Measurements from ENCODE around the gene CNTN5.

Gene CNTN5

DNA sequence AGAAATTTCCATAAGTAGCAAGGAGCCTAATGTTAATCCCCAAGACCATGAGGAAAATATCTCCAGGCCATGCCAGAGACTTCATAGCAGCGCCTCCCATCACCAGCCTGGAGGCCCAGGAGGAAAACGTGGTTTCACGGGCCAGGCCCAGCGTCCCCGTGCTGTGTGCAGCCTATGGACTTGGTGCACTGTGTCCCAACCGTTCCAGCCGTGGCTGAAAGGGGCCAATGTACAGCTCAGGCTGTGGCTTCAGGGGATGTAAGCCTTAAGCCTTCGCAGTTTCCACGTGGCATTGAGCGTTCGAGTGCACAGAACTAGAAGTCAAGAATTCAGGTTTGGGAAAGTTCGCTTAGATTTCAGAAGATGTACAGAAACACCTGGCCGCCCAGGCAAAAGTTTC, 510.7 kb downstream of the CNTN5 start:
- H3K27ac ChIP-seq (ENCODE audit: low read length) = no peak overlapping the region
- H3K4me1 ChIP-seq (ENCODE audit: control insufficient read depth, low read depth, low read length) = no peaks in the 10 kb centered on the region
- no peak overlapping the region for H3K9ac ChIP-seq (ENCODE audit: low read length)
- no peaks in the 10 kb centered on the region for H3K9me3 ChIP-seq (ENCODE audit: control insufficient read depth, low read depth, low read length)
- no peaks in the 10 kb centered on the region for H3K36me3 ChIP-seq (ENCODE audit: control insufficient read depth, low read depth, low read length)
- no peak overlapping the region for H3K4me3 ChIP-seq (ENCODE audit: low read length)
- H3K27me3 ChIP-seq (ENCODE audit: control insufficient read depth, insufficient read depth, low read length) = no peaks in the 10 kb centered on the region

DNA sequence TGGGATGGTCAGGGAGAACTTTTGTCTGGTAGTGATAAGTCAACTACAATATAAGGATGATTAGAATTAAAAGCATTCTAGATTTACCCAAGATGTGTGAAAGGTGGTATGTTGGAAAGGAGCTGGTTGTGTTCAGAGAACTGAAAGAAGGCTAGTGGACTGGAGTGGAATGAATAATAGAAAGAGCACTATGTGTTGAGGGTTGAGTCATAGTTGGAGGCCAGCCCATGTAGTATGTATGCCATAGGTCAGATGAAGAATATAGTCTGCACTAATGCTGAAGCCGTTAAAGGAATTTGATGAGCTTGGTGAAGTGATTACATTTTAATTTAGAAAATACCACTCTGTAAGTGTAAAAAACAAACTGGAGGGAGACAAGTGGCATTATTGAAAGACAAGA, 514.1 kb downstream of the CNTN5 start:
- no peak overlapping the region for H3K4me3 ChIP-seq (ENCODE audit: low read length)
- H3K4me1 ChIP-seq (ENCODE audit: control insufficient read depth, low read depth, low read length) = no peaks in the 10 kb centered on the region
- H3K36me3 ChIP-seq (ENCODE audit: control insufficient read depth, low read depth, low read length) = no peaks in the 10 kb centered on the region
- H3K27me3 ChIP-seq (ENCODE audit: control insufficient read depth, insufficient read depth, low read length) = no peaks in the 10 kb centered on the region
- no peak overlapping the region for H3K9ac ChIP-seq (ENCODE audit: low read length)
- H3K9me3 ChIP-seq (ENCODE audit: control insufficient read depth, low read depth, low read length) = no peaks in the 10 kb centered on the region
- no peak overlapping the region for H3K27ac ChIP-seq (ENCODE audit: low read length)

- Histone ChIP-seq H3K27ac (ENCODE audit: low read length) (no peak overlapping the region), H3K36me3 (ENCODE audit: control insufficient read depth, low read depth, low read length) (no peaks in the 10 kb centered on the region), H3K4me1 (ENCODE audit: control insufficient read depth, low read depth, low read length) (no peaks in the 10 kb centered on the region), H3K9ac (ENCODE audit: low read length) (no peak overlapping the region), H3K4me3 (ENCODE audit: low read length) (no peak overlapping the region), H3K9me3 (ENCODE audit: control insufficient read depth, low read depth, low read length) (no peaks in the 10 kb centered on the region), H3K27me3 (ENCODE audit: control insufficient read depth, insufficient read depth, low read length) (no peaks in the 10 kb centered on the region)
Measured at GRCh38 chr11:99535406-99535805, 514.7 kb downstream of the CNTN5 start.

GRCh38 chr11:99535819-99536218, 515.1 kb downstream of the CNTN5 start:
- Histone ChIP-seq H3K27ac (ENCODE audit: low read length) (no peak overlapping the region), H3K36me3 (ENCODE audit: control insufficient read depth, low read depth, low read length) (no peaks in the 10 kb centered on the region), H3K9ac (ENCODE audit: low read length) (no peak overlapping the region), H3K27me3 (ENCODE audit: control insufficient read depth, insufficient read depth, low read length) (no peaks in the 10 kb centered on the region), H3K4me1 (ENCODE audit: control insufficient read depth, low read depth, low read length) (no peaks in the 10 kb centered on the region), H3K9me3 (ENCODE audit: control insufficient read depth, low read depth, low read length) (no peaks in the 10 kb centered on the region), H3K4me3 (ENCODE audit: low read length) (no peak overlapping the region)

GRCh38 chr11:99537681-99538080, 516.9 kb downstream of the CNTN5 start:
- Histone ChIP-seq H3K27me3 (ENCODE audit: control insufficient read depth, insufficient read depth, low read length) (no peaks in the 10 kb centered on the region), H3K4me3 (ENCODE audit: low read length) (no peak overlapping the region), H3K27ac (ENCODE audit: low read length) (no peak overlapping the region), H3K4me1 (ENCODE audit: control insufficient read depth, low read depth, low read length) (no peaks in the 10 kb centered on the region), H3K36me3 (ENCODE audit: control insufficient read depth, low read depth, low read length) (no peaks in the 10 kb centered on the region), H3K9me3 (ENCODE audit: control insufficient read depth, low read depth, low read length) (no peaks in the 10 kb centered on the region), H3K9ac (ENCODE audit: low read length) (no peak overlapping the region)

- H3K36me3 ChIP-seq (ENCODE audit: control insufficient read depth, low read depth, low read length) = no peaks in the 10 kb centered on the region
- no peak overlapping the region for H3K9ac ChIP-seq (ENCODE audit: low read length)
- no peaks in the 10 kb centered on the region for H3K27me3 ChIP-seq (ENCODE audit: control insufficient read depth, insufficient read depth, low read length)
- no peak overlapping the region for H3K27ac ChIP-seq (ENCODE audit: low read length)
- no peaks in the 10 kb centered on the region for H3K9me3 ChIP-seq (ENCODE audit: control insufficient read depth, low read depth, low read length)
- H3K4me3 ChIP-seq (ENCODE audit: low read length) = no peak overlapping the region
- no peaks in the 10 kb centered on the region for H3K4me1 ChIP-seq (ENCODE audit: control insufficient read depth, low read depth, low read length)
Measured at GRCh38 chr11:99545616-99546015, 524.9 kb downstream of the CNTN5 start.

DNA sequence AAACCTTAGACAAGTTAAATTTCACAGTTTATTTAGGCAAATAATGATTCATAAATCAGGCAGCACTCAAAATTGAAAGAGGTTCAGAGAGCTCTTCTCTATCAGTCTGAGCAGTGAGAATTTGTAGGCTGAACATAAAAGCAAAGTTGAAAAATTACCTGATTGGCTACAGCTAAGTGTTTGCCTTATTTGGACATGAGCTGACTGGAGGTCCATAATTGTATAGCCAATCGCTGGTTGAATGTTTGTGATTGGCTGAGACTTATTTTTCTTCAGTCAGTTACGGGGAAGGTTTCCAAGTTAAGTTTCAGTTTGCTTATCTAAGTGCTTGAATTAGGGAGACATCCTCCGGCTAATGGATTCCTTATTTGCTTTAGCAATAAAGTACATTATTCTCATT, 527.5 kb downstream of the CNTN5 start:
- Histone ChIP-seq H3K27ac (ENCODE audit: low read length) (no peak overlapping the region), H3K4me3 (ENCODE audit: low read length) (no peak overlapping the region), H3K9me3 (ENCODE audit: control insufficient read depth, low read depth, low read length) (no peaks in the 10 kb centered on the region)

GRCh38 chr11:99554232-99554903, 533.6 kb downstream of the CNTN5 start:
- Histone ChIP-seq H3K9me3 (ENCODE audit: control insufficient read depth, low read depth, low read length) (no peaks in the 10 kb centered on the region), H3K4me1 (ENCODE audit: control insufficient read depth, low read depth, low read length) (no peaks in the 10 kb centered on the region), H3K9ac (ENCODE audit: low read length) (no peak overlapping the region), H3K4me3 (ENCODE audit: low read length) (no peak overlapping the region), H3K36me3 (ENCODE audit: control insufficient read depth, low read depth, low read length) (no peaks in the 10 kb centered on the region), H3K27ac (ENCODE audit: low read length) (no peak overlapping the region), H3K27me3 (ENCODE audit: control insufficient read depth, insufficient read depth, low read length) (no peaks in the 10 kb centered on the region)

More for the DNA sequence above, 527.5 kb downstream of the CNTN5 start:
- H3K4me1 ChIP-seq (ENCODE audit: control insufficient read depth, low read depth, low read length) = no peaks in the 10 kb centered on the region
- no peaks in the 10 kb centered on the region for H3K27me3 ChIP-seq (ENCODE audit: control insufficient read depth, insufficient read depth, low read length)
- no peak overlapping the region for H3K9ac ChIP-seq (ENCODE audit: low read length)
- H3K36me3 ChIP-seq (ENCODE audit: control insufficient read depth, low read depth, low read length) = no peaks in the 10 kb centered on the region

DNA sequence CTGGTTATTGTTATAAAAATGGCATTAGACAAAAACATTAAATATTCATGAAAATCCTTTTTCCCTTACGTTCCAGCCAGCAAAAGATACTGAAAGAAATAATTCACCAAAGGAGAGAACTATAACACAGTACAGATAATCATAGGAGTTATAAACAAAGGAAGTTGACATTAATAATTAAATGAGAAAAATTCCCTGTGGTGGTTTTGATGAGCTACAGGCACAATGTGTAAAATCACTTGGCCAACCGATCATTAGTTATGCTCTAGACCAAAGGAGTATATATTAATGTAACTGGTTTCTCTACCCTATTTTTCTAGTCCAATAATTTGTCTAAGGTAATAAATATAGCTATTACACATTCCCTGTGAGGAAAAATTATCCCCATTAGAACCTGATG, 534.7 kb downstream of the CNTN5 start:
- Histone ChIP-seq H3K4me1 (ENCODE audit: control insufficient read depth, low read depth, low read length) (no peaks in the 10 kb centered on the region), H3K4me3 (ENCODE audit: low read length) (no peak overlapping the region), H3K27me3 (ENCODE audit: control insufficient read depth, insufficient read depth, low read length) (no peaks in the 10 kb centered on the region), H3K9me3 (ENCODE audit: control insufficient read depth, low read depth, low read length) (no peaks in the 10 kb centered on the region), H3K27ac (ENCODE audit: low read length) (no peak overlapping the region), H3K9ac (ENCODE audit: low read length) (no peak overlapping the region), H3K36me3 (ENCODE audit: control insufficient read depth, low read depth, low read length) (no peaks in the 10 kb centered on the region)

- Histone ChIP-seq H3K27me3 (ENCODE audit: control insufficient read depth, insufficient read depth, low read length) (no peaks in the 10 kb centered on the region), H3K27ac (ENCODE audit: low read length) (no peak overlapping the region), H3K9me3 (ENCODE audit: control insufficient read depth, low read depth, low read length) (no peaks in the 10 kb centered on the region), H3K4me3 (ENCODE audit: low read length) (no peak overlapping the region), H3K9ac (ENCODE audit: low read length) (no peak overlapping the region), H3K36me3 (ENCODE audit: control insufficient read depth, low read depth, low read length) (no peaks in the 10 kb centered on the region), H3K4me1 (ENCODE audit: control insufficient read depth, low read depth, low read length) (no peaks in the 10 kb centered on the region)
Measured at GRCh38 chr11:99565333-99565732, 544.6 kb downstream of the CNTN5 start.

DNA sequence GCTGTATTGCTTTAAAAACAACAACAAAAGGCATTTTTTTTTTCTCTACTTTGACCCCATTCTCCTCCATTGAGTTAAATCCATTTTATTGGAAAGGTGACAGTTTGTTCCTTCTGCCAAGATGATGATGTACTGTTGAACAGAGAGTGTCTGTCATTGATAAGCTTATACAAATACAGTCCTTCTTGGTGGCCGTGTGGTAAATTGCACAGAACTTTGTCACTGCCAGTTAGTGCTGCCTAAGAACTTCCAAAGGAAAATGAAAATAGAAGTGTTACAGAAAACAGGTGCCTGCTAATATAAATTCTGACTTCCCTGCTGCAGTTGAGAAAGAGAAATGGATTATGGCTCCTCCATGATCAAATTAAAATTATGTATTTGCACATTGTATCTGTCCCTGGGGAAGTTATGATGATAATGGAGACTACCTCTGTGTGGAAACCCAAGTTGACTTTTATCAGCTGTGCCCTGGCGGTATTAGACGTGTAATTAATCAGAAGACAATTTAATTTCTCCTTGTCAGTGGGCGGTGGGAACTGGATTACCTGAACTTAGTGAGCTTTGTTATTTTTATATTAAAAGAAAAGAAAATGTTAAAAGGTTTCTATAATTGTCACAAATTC, 546.7 kb downstream of the CNTN5 start:
- Histone ChIP-seq H3K4me1 (ENCODE audit: control insufficient read depth, low read depth, low read length) (no peaks in the 10 kb centered on the region), H3K9me3 (ENCODE audit: control insufficient read depth, low read depth, low read length) (no peaks in the 10 kb centered on the region), H3K36me3 (ENCODE audit: control insufficient read depth, low read depth, low read length) (no peaks in the 10 kb centered on the region), H3K4me3 (ENCODE audit: low read length) (no peak overlapping the region), H3K9ac (ENCODE audit: low read length) (no peak overlapping the region), H3K27me3 (ENCODE audit: control insufficient read depth, insufficient read depth, low read length) (no peaks in the 10 kb centered on the region), H3K27ac (ENCODE audit: low read length) (no peak overlapping the region)

- H3K27ac ChIP-seq (ENCODE audit: low read length) = no peak overlapping the region
- no peak overlapping the region for H3K9ac ChIP-seq (ENCODE audit: low read length)
- no peaks in the 10 kb centered on the region for H3K27me3 ChIP-seq (ENCODE audit: control insufficient read depth, insufficient read depth, low read length)
- no peaks in the 10 kb centered on the region for H3K36me3 ChIP-seq (ENCODE audit: control insufficient read depth, low read depth, low read length)
- no peaks in the 10 kb centered on the region for H3K4me1 ChIP-seq (ENCODE audit: control insufficient read depth, low read depth, low read length)
- no peaks in the 10 kb centered on the region for H3K9me3 ChIP-seq (ENCODE audit: control insufficient read depth, low read depth, low read length)
- H3K4me3 ChIP-seq (ENCODE audit: low read length) = no peak overlapping the region
Measured at GRCh38 chr11:99568808-99569207, 548.1 kb downstream of the CNTN5 start.

Data from iPS-18a (cell line).